ENCODE measurements around the gene SLC15A3. TPM values are rescaled to one million over a fixed set of nuclear protein-coding genes. Genes with fewer than 3 reads are reported as not detected.

The SLC15A3 gene
- polyA plus RNA-seq, 1 experiment = 4.8 TPM

GRCh38 chr11:60994541-60995080 is 42.6 kb upstream of the SLC15A3 start:
- Histone ChIP-seq H3K27me3 (ENCODE audit: control insufficient read depth, insufficient read depth, low read length) (peaks cover 20% of the 10 kb centered on the region), H3K9me3 (ENCODE audit: control insufficient read depth, insufficient read depth, low read length) (no peaks in the 10 kb centered on the region), H3K4me3 (ENCODE audit: low read depth, low read length) (no peak overlapping the region), H3K27ac (ENCODE audit: low read depth, low read length) (no peak overlapping the region)
- DNase-seq (ENCODE audit: low read depth, low spot score) = no peak
- TF ChIP-seq, protein P1, sequence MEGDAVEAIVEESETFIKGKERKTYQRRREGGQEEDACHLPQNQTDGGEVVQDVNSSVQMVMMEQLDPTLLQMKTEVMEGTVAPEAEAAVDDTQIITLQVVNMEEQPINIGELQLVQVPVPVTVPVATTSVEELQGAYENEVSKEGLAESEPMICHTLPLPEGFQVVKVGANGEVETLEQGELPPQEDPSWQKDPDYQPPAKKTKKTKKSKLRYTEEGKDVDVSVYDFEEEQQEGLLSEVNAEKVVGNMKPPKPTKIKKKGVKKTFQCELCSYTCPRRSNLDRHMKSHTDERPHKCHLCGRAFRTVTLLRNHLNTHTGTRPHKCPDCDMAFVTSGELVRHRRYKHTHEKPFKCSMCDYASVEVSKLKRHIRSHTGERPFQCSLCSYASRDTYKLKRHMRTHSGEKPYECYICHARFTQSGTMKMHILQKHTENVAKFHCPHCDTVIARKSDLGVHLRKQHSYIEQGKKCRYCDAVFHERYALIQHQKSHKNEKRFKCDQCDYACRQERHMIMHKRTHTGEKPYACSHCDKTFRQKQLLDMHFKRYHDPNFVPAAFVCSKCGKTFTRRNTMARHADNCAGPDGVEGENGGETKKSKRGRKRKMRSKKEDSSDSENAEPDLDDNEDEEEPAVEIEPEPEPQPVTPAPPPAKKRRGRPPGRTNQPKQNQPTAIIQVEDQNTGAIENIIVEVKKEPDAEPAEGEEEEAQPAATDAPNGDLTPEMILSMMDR (IDR thresholded peaks at IDR 0.05; ENCODE audit: low read depth, low read length) = no peak
- CTCF ChIA-PET = no interaction called here
- POLR2A ChIA-PET = no interaction called here

GRCh38 chr11:60993615-60994014 is 41.6 kb upstream of the SLC15A3 start:
- no peak for DNase-seq (ENCODE audit: low read depth, low spot score)
- Histone ChIP-seq H3K27me3 (ENCODE audit: control insufficient read depth, insufficient read depth, low read length) (peaks cover 26% of the 10 kb centered on the region), H3K9me3 (ENCODE audit: control insufficient read depth, insufficient read depth, low read length) (no peaks in the 10 kb centered on the region), H3K4me3 (ENCODE audit: low read depth, low read length) (no peak overlapping the region), H3K27ac (ENCODE audit: low read depth, low read length) (no peak overlapping the region)
- ChIA-PET CTCF (no interaction called here), POLR2A (no interaction called here)
- TF ChIP-seq, protein P1 (IDR thresholded peaks at IDR 0.05; ENCODE audit: low read depth, low read length) = no peak

DNA sequence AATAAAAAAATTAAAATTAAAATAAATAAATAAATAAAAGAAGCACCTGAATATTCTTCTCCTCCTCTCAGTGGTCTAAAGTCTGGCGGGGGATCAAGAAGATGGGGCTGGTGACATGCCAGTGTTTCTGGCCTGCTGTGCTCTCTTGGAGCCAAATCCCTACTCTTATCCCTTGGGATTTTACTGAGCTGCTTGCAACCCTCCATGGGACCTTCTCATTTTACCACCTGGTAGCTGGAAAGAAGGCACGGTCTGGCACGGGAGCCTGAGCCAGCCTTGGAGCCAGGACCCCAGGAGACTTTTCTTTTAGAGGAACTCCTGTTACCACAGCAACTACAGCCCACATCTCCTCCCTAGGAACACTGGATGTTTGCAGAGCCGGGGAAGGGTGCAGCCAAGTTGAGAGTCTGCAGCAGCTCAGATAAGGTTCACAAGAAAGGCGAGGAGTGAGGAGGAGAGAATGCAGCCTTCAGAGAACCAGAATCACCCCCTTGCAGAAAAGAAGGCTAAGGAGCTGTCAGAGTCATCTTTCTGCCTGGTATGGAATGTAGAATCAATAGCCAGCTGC is 41.0 kb upstream of the SLC15A3 start:
- no peak for DNase-seq (ENCODE audit: low read depth, low spot score)
- Histone ChIP-seq H3K27ac (ENCODE audit: low read depth, low read length) (no peak overlapping the region), H3K9me3 (ENCODE audit: control insufficient read depth, insufficient read depth, low read length) (no peaks in the 10 kb centered on the region), H3K27me3 (ENCODE audit: control insufficient read depth, insufficient read depth, low read length) (peaks cover 32% of the 10 kb centered on the region), H3K4me3 (ENCODE audit: low read depth, low read length) (no peak overlapping the region)
- POLR2A ChIA-PET = no interaction called here
- CTCF ChIA-PET = no interaction called here
- TF ChIP-seq, protein P1 (IDR thresholded peaks at IDR 0.05; ENCODE audit: low read depth, low read length) = no peak

- DNase-seq (ENCODE audit: low read depth, low spot score) = no peak
- Histone ChIP-seq H3K27me3 (ENCODE audit: control insufficient read depth, insufficient read depth, low read length) (peaks cover 37% of the 10 kb centered on the region), H3K27ac (ENCODE audit: low read depth, low read length) (no peak overlapping the region), H3K4me3 (ENCODE audit: low read depth, low read length) (no peak overlapping the region), H3K9me3 (ENCODE audit: control insufficient read depth, insufficient read depth, low read length) (no peaks in the 10 kb centered on the region)
- CTCF ChIA-PET = interaction anchor here (1.0 kb wide), 1 partner anchor 19 kb away, joined by 3 read pairs; no protein-coding TSS in a partner anchor
- TF ChIP-seq, protein P1 (IDR thresholded peaks at IDR 0.05; ENCODE audit: low read depth, low read length) = no peak
- POLR2A ChIA-PET = no interaction called here
Observed at GRCh38 chr11:60991457-60991856, 39.5 kb upstream of the SLC15A3 start.

DNA sequence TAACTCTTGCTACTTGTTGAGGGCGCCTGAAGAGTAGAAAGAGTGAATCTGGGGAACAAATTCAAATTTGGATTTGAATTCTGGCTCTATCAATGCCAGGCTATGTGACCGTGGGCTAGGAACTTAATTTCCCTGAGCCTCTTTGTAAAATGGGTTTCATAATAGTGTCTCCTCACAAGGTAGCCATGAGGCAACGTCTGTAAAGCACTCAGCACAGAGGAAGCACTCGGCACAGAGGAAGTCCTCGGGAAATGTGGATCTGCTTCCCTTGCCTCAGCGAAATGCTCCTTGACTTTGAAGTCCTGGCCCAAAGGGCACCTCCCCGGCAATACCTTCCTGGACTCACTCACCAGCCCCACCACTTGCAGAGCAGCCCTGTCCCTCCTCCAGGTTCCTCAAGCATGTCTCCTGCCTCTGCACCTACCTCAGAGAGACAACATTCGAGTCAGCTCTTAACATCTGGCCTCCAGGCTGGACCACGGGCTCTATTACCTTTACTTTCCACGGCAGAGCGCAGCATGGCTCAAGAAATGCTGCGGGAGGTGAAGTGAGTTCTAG is 37.2 kb upstream of the SLC15A3 start:
- TF ChIP-seq, protein P1 (IDR thresholded peaks at IDR 0.05; ENCODE audit: low read depth, low read length) = no peak
- H3K9me3 ChIP-seq (ENCODE audit: control insufficient read depth, insufficient read depth, low read length) = no peaks in the 10 kb centered on the region
- H3K27me3 ChIP-seq (ENCODE audit: control insufficient read depth, insufficient read depth, low read length) = peaks cover 30% of the 10 kb centered on the region
- ChIA-PET CTCF (no interaction called here), POLR2A (no interaction called here)
- no peak overlapping the region for H3K27ac ChIP-seq (ENCODE audit: low read depth, low read length)
- no peak overlapping the region for H3K4me3 ChIP-seq (ENCODE audit: low read depth, low read length)
- DNase-seq (ENCODE audit: low read depth, low spot score) = no peak
